Measurements from ENCODE around the gene CASZ1.

DNA sequence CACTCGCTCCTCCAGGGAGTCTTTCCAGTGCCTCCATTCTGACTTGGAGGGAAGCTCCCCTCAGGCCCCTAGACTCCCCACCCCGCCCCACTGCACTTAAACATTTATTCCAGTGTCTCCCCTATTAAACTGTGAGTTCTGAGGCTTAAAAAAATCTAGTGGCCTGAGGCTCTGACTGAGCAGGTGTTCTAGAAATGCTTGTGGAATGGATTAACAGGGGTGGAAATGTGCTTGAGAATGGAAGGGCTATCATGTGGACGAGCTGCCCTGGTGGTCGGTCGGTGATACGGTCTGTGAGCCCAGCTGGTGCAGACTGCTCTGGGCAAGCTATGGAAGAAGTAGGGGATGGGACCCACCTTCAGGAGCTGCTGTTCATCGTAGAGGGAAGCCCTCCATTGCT lies 191.5 kb downstream of the CASZ1 start:
- TF ChIP-seq, protein P1, sequence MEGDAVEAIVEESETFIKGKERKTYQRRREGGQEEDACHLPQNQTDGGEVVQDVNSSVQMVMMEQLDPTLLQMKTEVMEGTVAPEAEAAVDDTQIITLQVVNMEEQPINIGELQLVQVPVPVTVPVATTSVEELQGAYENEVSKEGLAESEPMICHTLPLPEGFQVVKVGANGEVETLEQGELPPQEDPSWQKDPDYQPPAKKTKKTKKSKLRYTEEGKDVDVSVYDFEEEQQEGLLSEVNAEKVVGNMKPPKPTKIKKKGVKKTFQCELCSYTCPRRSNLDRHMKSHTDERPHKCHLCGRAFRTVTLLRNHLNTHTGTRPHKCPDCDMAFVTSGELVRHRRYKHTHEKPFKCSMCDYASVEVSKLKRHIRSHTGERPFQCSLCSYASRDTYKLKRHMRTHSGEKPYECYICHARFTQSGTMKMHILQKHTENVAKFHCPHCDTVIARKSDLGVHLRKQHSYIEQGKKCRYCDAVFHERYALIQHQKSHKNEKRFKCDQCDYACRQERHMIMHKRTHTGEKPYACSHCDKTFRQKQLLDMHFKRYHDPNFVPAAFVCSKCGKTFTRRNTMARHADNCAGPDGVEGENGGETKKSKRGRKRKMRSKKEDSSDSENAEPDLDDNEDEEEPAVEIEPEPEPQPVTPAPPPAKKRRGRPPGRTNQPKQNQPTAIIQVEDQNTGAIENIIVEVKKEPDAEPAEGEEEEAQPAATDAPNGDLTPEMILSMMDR (IDR thresholded peaks at IDR 0.05), result no peak
- TF ChIP-seq, protein P2, sequence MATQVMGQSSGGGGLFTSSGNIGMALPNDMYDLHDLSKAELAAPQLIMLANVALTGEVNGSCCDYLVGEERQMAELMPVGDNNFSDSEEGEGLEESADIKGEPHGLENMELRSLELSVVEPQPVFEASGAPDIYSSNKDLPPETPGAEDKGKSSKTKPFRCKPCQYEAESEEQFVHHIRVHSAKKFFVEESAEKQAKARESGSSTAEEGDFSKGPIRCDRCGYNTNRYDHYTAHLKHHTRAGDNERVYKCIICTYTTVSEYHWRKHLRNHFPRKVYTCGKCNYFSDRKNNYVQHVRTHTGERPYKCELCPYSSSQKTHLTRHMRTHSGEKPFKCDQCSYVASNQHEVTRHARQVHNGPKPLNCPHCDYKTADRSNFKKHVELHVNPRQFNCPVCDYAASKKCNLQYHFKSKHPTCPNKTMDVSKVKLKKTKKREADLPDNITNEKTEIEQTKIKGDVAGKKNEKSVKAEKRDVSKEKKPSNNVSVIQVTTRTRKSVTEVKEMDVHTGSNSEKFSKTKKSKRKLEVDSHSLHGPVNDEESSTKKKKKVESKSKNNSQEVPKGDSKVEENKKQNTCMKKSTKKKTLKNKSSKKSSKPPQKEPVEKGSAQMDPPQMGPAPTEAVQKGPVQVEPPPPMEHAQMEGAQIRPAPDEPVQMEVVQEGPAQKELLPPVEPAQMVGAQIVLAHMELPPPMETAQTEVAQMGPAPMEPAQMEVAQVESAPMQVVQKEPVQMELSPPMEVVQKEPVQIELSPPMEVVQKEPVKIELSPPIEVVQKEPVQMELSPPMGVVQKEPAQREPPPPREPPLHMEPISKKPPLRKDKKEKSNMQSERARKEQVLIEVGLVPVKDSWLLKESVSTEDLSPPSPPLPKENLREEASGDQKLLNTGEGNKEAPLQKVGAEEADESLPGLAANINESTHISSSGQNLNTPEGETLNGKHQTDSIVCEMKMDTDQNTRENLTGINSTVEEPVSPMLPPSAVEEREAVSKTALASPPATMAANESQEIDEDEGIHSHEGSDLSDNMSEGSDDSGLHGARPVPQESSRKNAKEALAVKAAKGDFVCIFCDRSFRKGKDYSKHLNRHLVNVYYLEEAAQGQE (IDR thresholded peaks at IDR 0.05; ENCODE audit: insufficient read depth in 1 of 2, low read depth in 2 of 2, low read length in 1 of 2), result no peak
- no peak for TF ChIP-seq POLR2AphosphoS5 (IDR thresholded peaks at IDR 0.05; ENCODE audit: low read depth, low read length)

Data from Panc1 (cell line).